EH (cell line): ENCODE data around the gene TFE3.

Source experiments
- DNase-seq: peaks from one replicate; pipeline ENCODE4 v3.0.0-alpha.2; 2015; ENCODE audit warnings: low read depth

The TFE3 gene

GRCh38 chrX:49060914-49061313, 17.8 kb upstream of the TFE3 start:
- DNase-seq: no peak

GRCh38 chrX:49059681-49060085, 16.5 kb upstream of the TFE3 start:
- DNase-seq: no peak

- DNase-seq: no peak
These were observed 16.0 kb upstream of the TFE3 start for GRCh38 chrX:49059201-49059600.

- no peak for DNase-seq
These were observed 15.6 kb upstream of the TFE3 start, which contains the start of gene CCDC120 for GRCh38 chrX:49058794-49059193. CCDC120 (plus strand) TSS chrX:49058999; CDS start chrX:49062042, 3,043 bp downstream.

- DNase-seq: no peak
These were observed 11.1 kb upstream of the TFE3 start for GRCh38 chrX:49054073-49054762.

GRCh38 chrX:49053223-49054072, 10.3 kb upstream of the TFE3 start:
- DNase-seq: peak; percentile 14

GRCh38 chrX:49043987-49044281, 777 bp upstream of the TFE3 start:
- DNase-seq: no peak

GRCh38 chrX:49042581-49043219, 457 bp downstream of the TFE3 start:
- DNase-seq: peak; percentile 28

- DNase-seq: peak; percentile 89
These were observed 1.2 kb downstream of the TFE3 start for GRCh38 chrX:49041744-49042580.

- peak; percentile 49 for DNase-seq
These were observed 2.7 kb downstream of the TFE3 start for GRCh38 chrX:49040376-49040955.

- peak; percentile 95 for DNase-seq
These were observed 3.4 kb downstream of the TFE3 start for GRCh38 chrX:49039598-49040375.

- peak; percentile 63 for DNase-seq
These were observed 5.2 kb downstream of the TFE3 start for GRCh38 chrX:49037883-49038475.

GRCh38 chrX:49030283-49030682, 12.9 kb downstream of the TFE3 start:
- DNase-seq: no peak

GRCh38 chrX:49029876-49030275, 13.3 kb downstream of the TFE3 start:
- no peak for DNase-seq

GRCh38 chrX:49019599-49020249, 23.4 kb downstream of the TFE3 start:
- no peak for DNase-seq

- no peak for DNase-seq
These were observed 24.1 kb downstream of the TFE3 start for GRCh38 chrX:49019050-49019449.

GRCh38 chrX:49003696-49004095, 39.5 kb downstream of the TFE3 start:
- no peak for DNase-seq

GRCh38 chrX:49002091-49002935, 40.8 kb downstream of the TFE3 start, which contains the start of gene GRIPAP1:
GRIPAP1 (minus strand) TSS chrX:49002264; CDS start chrX:49002229, 35 bp downstream.
- DNase-seq: peak; percentile 78
